NT2/D1 (cell line): ENCODE data around the gene INPP5D.

Experiments used
- SUZ12 ChIP-seq: IDR thresholded peaks from 2 replicates; pipeline ENCODE4 v1.6.1; 2011; ENCODE audit not compliant: insufficient read length, insufficient read depth; ENCODE audit errors: extremely low read depth
- ZNF274 ChIP-seq: IDR thresholded peaks from 2 replicates; pipeline ENCODE4 v1.6.1; 2011; ENCODE audit warnings: mild to moderate bottlenecking, low read depth, low read length

GRCh38 chr2:233040571-233040970, 19.6 kb upstream of the INPP5D start:
- no peak for TF ChIP-seq SUZ12
- no peak for TF ChIP-seq ZNF274
